Measurements from ENCODE around the gene HSPH1.
"Not testable (repeated sequence)": the region's sequence is repeated elsewhere in the genome, so short reads cannot be mapped to it uniquely, and the experiment has no call there.

Gene HSPH1

GRCh38 chr13:31131470-31131961 lies 30.2 kb downstream of the HSPH1 start:
- DNase-seq (ENCODE audit: low read depth in 2 of 2) = no peak

GRCh38 chr13:31129419-31129818 lies 32.3 kb downstream of the HSPH1 start:
- no peak for DNase-seq (ENCODE audit: low read depth in 2 of 2)

- no peak for DNase-seq (ENCODE audit: low read depth in 2 of 2)
Measured at GRCh38 chr13:31124204-31124603, 37.5 kb downstream of the HSPH1 start.

- no peak for DNase-seq (ENCODE audit: low read depth in 2 of 2)
Measured at GRCh38 chr13:31122544-31123260, 39.0 kb downstream of the HSPH1 start.

- DNase-seq (ENCODE audit: low read depth in 2 of 2) = no peak
Measured at GRCh38 chr13:31122143-31122542, 39.6 kb downstream of the HSPH1 start.

DNA sequence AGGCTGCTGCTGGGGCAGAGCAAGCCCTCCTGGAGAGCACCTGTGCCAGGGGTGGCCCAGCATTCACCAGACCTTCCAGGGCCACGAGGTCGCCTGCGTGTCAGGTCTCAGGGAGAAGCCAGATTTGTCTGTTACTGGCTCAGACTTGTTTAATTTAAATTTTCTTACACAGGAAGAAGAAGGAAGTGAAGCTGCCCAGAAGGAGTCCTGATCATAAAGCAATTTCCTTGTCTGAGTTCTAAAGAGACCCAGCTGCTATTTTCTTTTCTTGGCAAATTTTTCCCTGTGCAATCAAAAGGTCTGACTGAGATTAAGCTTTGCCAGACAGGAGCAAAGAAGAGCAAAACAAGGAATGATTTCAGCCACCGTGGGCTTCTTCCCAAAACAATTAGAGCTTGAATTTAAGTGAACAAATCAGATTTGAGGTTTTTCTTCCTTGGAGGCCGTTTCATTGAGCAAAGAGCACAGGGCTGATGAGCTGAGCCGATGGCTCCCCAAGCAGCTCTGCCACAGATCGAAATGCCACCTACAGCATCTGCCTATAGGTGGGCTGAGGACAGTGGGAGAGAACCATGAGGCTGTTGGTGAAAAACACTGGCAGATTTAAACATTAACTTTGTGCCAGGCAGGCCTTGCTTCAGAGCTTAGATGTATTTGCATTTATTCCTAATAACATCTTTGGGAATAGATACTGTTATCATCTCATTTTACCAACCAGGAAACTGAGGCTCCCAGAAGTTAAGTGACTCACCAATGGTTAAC lies 40.1 kb downstream of the HSPH1 start:
- DNase-seq (ENCODE audit: low read depth in 2 of 2) = no peak

- no peak for DNase-seq (ENCODE audit: low read depth in 2 of 2)
Measured at GRCh38 chr13:31119966-31120700, 41.6 kb downstream of the HSPH1 start.

DNA sequence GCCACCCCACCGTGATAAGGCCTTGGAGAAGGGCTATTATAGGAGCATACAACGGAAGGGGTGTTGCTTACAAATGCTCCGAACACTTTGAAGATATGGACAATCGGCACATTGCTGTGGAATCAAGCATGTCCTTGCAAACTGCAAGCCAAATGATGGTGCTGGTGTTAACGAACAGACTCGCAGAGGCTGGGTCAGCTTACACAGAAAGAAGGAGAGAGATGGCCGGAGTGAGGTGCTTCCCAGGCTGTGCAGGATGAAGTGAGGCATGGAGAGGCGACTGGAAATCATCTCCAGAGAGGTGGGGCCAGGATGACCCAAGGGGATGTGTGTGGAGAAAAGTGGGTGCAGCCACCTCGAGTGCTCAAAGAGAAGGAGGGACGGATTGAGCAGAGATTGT lies 42.2 kb downstream of the HSPH1 start:
- DNase-seq (ENCODE audit: low read depth in 2 of 2) = no peak

DNA sequence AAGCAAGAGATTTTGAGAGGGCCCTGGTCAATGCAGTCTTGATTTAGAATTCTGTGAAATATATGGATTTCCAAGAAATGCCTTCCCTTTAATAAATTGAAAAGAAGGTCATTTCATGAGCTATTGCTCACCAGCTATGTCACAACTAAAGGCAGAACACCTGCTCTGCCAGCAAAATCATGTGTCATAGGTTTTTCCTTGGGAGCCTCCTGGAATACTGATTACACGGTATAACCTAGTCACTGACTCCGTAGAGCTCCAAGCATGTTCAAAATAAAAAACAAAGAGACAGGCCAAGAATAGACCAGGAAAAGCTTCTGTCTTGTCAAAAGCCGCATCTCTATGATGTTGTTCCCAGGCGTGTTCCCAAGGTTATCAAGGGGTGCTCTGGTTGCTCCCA lies 45.5 kb downstream of the HSPH1 start:
- no peak for DNase-seq (ENCODE audit: low read depth in 2 of 2)

- no peak for DNase-seq (ENCODE audit: low read depth in 2 of 2)
Measured at GRCh38 chr13:31115616-31116015, 46.1 kb downstream of the HSPH1 start.

DNA sequence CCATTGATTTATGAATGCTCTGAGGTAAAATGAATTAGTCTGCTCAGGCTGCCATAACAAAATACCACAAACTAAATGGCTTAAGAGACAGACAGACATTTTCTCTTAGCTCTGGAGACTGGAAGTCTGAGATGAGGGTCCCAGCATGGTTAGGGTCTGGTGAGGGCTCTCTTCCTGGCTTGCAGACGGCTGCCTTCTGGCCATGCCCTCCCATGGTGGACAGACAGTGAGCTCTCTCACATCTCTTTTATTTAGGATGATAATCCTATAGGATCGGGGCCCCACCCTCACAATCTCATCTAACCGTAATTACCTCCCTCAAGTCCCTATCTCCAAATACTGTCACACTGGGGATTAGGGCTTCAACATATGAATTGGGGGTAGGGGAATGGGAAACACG lies 47.1 kb downstream of the HSPH1 start:
- no peak for DNase-seq (ENCODE audit: low read depth in 2 of 2)

DNA sequence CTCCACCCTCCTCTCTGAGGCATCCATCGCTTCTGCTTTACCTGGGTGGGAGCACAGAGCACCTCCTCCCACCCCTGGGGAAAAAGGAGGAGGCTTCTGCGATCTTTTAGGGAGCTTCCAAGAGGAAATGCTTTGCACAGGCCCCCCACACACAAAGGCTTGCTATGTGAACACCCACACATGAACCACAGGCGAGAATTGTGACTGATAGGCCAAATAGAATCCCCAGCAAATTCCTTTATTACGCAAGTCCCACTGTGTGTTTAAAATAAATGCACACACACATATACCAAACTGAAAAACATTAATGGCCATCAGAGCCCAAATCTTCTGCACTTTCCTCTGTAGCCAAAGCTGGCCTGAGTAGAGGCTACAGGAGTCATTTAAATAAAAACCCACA lies 50.6 kb downstream of the HSPH1 start:
- DNase-seq (ENCODE audit: low read depth in 2 of 2) = no peak

DNA sequence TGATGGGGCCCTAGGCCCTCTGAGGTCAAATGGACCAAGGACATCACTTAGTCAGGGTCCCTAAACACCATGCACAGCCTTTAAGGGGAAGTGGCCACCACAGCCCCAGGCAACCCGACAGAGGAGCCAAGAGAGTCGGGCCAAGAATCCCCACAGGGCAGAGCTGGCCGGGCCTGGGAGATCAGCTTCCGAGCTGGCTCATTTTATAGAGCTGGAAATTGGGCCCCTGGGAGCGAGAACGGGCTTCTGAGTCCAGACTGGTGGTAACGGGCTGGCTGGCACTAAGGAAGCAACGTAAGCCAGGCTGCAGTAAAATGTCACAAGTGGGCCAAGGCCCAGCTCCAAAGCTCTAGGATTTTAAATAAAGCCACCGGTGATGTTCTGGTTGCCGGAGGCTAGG lies 51.1 kb downstream of the HSPH1 start:
- DNase-seq (ENCODE audit: low read depth in 2 of 2) = no peak

DNA sequence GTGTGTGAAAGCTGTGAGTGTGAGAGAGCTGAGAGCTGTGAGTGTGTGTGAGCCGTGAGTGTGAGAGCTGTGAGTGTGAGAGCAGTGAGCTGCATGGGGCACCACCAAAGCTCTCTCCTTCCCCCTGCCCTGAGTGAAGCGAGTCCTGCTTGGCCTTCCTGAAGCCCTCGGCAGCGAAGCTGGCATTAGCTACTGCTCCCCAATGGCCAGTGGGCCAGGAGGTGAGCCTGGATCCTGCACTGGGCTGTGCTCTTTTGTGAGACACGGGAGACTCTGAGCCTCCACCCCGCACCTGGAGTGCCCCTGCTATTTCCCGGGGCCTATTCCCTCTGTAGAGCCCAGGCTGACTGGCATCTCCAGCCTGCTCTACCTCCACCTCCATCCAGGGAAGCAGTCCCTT lies 51.5 kb downstream of the HSPH1 start:
- DNase-seq (ENCODE audit: low read depth in 2 of 2) = no peak

- no peak for DNase-seq (ENCODE audit: low read depth in 2 of 2)
Measured at GRCh38 chr13:31107109-31107508, 54.6 kb downstream of the HSPH1 start.

GRCh38 chr13:31105856-31106255 lies 55.8 kb downstream of the HSPH1 start:
- no peak for DNase-seq (ENCODE audit: low read depth in 2 of 2)

DNA sequence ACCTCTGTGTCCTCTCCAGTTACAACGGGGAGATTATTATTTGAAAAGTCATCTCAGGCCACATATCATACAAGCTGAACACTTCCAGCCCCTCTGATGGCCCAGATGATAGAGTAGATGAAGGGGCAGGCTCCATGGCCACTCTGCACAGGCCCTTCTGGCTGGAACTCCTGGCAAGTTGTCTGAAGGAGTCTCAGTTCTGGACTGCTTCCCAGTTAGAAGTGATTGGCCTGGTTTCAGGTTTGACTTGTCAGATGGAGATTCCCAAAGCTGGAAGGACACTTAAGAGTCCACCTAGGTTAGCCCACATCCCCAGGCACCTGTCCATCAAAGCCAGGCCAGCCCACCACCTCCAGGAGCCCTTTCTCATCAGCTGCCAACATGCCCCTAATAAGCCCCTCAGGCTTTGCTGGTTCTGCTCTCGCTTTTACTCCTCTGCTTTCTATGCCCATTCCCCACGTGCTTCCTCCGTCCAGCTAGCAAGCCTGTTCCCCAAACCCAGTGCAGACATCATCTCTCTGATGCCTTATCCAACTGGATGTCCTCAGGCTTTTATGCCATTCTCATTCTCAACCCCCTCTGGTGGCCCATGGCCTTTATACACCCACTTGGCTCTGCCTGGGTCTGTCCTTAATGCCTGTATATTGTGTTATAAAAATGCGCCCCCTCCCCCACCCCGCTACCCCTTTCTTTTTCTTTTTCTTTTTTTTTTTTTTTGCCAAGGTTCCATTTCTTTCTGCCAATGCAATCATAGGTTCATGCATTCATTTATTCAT lies 56.5 kb downstream of the HSPH1 start:
- no peak for DNase-seq (ENCODE audit: low read depth in 2 of 2)

GRCh38 chr13:31102905-31103304 lies 58.8 kb downstream of the HSPH1 start:
- no peak for DNase-seq (ENCODE audit: low read depth in 2 of 2)

DNA sequence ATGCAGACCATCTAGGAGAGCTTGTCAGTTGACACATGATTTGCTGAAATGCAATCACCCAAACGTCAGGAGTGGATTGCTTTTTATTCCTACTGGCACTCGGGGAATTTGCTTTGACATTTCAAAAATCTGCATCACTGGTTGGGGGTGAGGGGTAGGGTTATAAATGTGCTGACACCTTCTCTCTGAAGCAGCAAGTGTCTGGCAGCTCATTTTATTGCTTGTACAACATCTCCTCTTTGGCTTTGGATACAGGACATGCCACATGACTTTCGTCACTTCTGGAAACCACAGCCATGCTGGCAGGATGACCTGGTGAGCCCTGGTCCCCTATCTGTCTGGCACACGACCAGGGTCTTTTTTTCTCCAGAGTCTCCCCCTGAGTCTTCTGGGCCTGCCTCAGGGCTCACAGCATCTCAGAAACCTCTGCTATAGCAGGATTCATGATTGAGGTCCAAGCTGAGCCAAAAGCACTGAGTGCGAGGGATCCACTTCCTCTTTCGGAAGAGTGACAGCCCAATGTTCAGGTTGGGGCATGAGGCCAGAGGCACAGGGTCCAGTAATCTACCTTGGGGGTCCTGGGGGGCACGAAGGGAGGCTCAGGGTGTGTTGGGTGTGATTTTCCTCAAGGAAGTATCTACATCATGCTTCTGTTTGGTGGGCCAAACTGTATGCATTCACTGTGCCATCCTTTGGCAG lies 60.1 kb downstream of the HSPH1 start:
- DNase-seq (ENCODE audit: low read depth in 2 of 2) = no peak

DNA sequence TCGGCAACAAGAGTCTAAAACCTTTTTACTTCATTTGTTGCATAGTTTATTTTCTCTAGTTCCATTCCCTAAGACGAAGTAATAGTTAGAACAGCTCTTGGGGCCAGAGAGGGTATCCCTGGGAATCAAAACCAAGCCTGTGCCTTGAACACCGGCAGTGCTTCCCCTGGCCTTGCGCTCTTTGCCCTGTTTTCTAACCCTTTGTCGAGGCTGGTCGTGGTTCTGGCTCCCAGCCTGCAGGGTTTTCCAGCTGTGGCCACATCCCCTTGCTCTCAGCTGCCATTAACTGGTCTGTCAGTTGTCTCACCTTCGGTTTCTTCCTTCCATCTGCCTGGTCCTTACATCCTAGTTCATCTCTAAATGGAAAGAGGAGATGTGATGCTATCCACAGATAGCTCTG lies 61.0 kb downstream of the HSPH1 start:
- DNase-seq (ENCODE audit: low read depth in 2 of 2) = no peak

DNA sequence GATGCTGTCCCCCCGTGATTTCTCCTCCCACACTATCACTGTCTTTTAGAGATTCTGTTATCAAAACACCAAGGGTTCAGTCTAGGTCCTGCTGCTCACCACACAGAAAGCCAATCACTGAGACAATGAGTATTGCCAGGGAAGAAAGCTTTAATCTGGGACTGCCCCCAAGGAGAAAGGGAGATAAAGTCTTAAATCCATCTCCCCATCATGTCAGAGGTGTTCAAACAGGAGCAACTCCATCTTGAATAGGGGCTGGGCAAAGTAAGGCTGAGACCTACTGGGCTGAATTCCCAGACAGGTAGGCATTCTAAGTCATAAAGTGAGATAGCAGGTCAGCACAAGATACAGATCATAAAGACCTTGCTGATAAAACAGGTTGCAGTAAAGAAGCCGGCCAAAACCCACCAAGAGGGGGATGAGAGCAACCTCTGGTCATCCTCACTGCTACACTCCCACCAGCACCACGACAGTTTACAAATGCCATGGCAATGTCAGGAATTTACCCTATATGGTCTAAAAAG lies 63.7 kb downstream of the HSPH1 start:
- not testable (repeated sequence) for DNase-seq (ENCODE audit: low read depth in 2 of 2)
